Measurements from ENCODE around the gene SUMO2. TPM values are rescaled to one million over a fixed set of nuclear protein-coding genes. Genes with fewer than 3 reads are reported as not detected.

SUMO2 gene
- total RNA-seq, 2 experiments from 2014 or later: 506 to 525 TPM

DNA sequence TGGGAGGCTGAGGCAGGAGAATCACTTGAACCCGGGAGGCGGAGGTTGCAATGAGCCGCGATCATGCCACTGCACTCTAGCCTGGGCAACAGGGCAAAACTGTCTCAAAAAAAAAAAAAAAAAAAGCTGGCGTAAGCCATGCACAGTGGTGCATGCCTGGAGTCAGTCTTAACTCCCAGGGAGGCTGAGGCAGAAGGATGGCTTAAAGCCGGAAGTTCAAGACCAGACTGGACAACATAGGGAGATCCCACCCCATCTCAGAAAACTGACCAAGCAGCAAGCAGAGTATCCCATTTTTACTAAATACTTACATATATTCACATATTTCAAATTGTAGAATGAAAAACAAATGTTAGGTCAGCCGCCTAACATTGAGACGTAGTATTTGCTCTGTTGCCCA lies 55.8 kb downstream of the SUMO2 start:
- CTCF ChIA-PET: interaction anchor here (1.0 to 1.3 kb wide), 2 partner anchors 13 to 15 kb away, joined by 3 to 10 read pairs; no protein-coding TSS in a partner anchor
- peaks cover 11% of the 10 kb centered on the region for H3K36me3 Mint-ChIP-seq (ENCODE audit: low read depth)
- H3K4me3 Mint-ChIP-seq: no peak overlapping the region
- DNase-seq (no peak), ATAC-seq (no peak)
- intact Hi-C loops (cut with micrococcal nuclease): no loop called here
- no peaks in the 10 kb centered on the region for H3K9me3 Mint-ChIP-seq
- peaks cover 30% of the 10 kb centered on the region for H3K4me1 Mint-ChIP-seq (ENCODE audit: low read depth)
- TF ChIP-seq, protein P1, sequence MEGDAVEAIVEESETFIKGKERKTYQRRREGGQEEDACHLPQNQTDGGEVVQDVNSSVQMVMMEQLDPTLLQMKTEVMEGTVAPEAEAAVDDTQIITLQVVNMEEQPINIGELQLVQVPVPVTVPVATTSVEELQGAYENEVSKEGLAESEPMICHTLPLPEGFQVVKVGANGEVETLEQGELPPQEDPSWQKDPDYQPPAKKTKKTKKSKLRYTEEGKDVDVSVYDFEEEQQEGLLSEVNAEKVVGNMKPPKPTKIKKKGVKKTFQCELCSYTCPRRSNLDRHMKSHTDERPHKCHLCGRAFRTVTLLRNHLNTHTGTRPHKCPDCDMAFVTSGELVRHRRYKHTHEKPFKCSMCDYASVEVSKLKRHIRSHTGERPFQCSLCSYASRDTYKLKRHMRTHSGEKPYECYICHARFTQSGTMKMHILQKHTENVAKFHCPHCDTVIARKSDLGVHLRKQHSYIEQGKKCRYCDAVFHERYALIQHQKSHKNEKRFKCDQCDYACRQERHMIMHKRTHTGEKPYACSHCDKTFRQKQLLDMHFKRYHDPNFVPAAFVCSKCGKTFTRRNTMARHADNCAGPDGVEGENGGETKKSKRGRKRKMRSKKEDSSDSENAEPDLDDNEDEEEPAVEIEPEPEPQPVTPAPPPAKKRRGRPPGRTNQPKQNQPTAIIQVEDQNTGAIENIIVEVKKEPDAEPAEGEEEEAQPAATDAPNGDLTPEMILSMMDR (IDR thresholded peaks at IDR 0.05): no peak
- H3K27me3 Mint-ChIP-seq: no peaks in the 10 kb centered on the region
- POLR2A ChIA-PET: no interaction called here
- no peak overlapping the region for H3K27ac Mint-ChIP-seq

DNA sequence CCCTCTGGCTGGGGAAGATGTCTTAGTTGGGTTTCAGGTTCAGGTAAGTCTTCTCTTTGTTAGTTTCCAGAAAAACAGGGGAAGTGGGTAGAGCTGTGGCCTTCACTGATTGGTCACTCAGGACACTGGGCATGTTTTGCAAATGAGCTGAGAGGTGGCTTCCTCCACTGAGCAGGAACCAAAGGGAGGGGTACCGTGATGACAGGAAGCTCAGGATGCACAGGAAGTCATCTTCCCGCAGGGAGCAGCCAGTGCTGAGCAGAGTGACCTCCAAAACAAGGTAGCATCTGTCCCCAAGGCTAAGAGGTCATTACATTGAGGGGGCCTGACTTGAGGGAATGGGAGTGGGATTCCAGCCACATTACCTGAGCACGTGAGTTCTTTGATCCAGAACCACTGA lies 56.8 kb downstream of the SUMO2 start:
- TF ChIP-seq, protein P1 (IDR thresholded peaks at IDR 0.05): no peak
- peaks cover 32% of the 10 kb centered on the region for H3K4me1 Mint-ChIP-seq (ENCODE audit: low read depth)
- CTCF ChIA-PET: interaction anchor here (0.6 to 5.9 kb wide), 4 partner anchors 11 to 115 kb away, joined by 3 to 56 read pairs (median 4); no protein-coding TSS in a partner anchor
- DNase-seq (no peak), ATAC-seq (no peak)
- intact Hi-C loops (cut with micrococcal nuclease): no loop called here
- no peaks in the 10 kb centered on the region for H3K9me3 Mint-ChIP-seq
- H3K27ac Mint-ChIP-seq: peak overlapping the region; percentile 21
- H3K36me3 Mint-ChIP-seq (ENCODE audit: low read depth): peaks cover 12% of the 10 kb centered on the region
- no peaks in the 10 kb centered on the region for H3K27me3 Mint-ChIP-seq
- POLR2A ChIA-PET: interaction anchor here (0.6 to 4.1 kb wide), 4 partner anchors 11 to 97 kb away, joined by 3 to 23 read pairs (median 3); partner anchors contain the start of gene JPT1
- no peak overlapping the region for H3K4me3 Mint-ChIP-seq

DNA sequence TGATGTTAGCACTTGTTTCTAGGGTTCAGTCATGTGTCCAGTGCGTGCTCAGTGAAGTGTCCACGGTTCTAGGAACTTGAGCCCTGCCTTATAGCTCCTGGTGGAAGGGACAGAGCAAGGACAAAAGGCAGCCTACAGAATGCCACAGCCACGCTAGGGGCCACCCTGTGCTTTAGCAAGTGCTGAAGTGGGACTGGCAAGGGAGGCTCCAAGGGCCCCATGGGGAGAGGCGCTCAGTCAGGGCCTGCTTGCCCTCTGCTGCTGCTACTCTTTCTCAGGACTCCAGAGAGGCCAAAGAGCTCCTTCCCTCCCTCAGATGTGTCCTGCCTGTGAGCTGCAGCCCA lies 58.0 kb downstream of the SUMO2 start:
- H3K9me3 Mint-ChIP-seq: no peaks in the 10 kb centered on the region
- H3K4me1 Mint-ChIP-seq (ENCODE audit: low read depth): peaks cover 28% of the 10 kb centered on the region
- ChIA-PET CTCF (interaction anchor here (1.1 to 5.9 kb wide), 5 partner anchors 10 to 163 kb away, joined by 3 to 56 read pairs (median 4); no protein-coding TSS in a partner anchor), POLR2A (interaction anchor here (0.6 to 4.1 kb wide), 5 partner anchors 10 to 72 kb away, joined by 3 to 23 read pairs (median 3); partner anchors contain the start of genes ARMC7 and JPT1)
- intact Hi-C loops (cut with micrococcal nuclease): no loop called here
- H3K27me3 Mint-ChIP-seq: no peaks in the 10 kb centered on the region
- ATAC-seq (no peak), DNase-seq (no peak)
- H3K27ac Mint-ChIP-seq: peak overlapping the region; percentile 73
- H3K36me3 Mint-ChIP-seq (ENCODE audit: low read depth): peaks cover 7% of the 10 kb centered on the region
- TF ChIP-seq, protein P1 (IDR thresholded peaks at IDR 0.05): no peak
- H3K4me3 Mint-ChIP-seq: no peak overlapping the region

DNA sequence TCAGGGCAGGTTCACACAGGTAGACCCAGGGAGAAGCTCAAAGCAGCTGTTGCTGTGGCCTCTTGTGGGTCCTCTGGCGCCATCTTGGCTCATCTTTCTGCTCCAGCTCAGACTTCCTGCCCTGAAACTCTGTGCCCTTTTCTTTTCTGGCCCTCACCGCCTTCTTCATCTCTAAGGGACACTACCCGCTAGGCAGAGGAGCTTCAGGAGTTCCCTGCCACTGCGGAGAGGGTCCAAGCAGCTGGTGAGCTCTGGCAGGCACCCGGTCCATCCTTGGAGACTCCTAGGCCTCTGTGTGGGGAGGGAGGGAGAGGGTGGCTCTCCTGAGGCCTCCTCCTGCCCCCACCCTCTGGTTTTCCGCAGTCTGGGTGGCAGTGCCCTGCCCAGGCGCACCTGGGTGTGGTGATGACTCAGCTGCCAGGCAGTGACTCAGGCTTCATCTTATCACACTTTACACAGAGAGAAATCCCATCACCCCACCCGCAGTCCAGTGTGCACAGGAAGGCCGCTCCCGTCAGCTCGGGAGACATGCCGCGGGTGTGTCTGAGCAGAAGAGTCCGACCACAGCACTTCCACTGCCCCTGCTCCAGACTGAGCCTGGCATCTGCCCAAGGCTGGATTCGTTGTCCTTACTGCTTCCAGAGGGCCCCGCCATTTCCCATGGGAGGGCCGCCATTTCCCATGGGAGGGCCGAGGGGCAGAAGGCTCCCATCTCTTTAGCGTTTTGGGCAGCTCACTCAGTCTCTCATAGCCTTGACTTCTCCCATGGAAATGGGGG lies 58.5 kb downstream of the SUMO2 start:
- DNase-seq (peak; percentile 71), ATAC-seq (peak; percentile 86)
- CTCF ChIA-PET: interaction anchor here (0.8 to 5.9 kb wide), 8 partner anchors 8 to 162 kb away, joined by 3 to 56 read pairs (median 4); no protein-coding TSS in a partner anchor
- peaks cover 25% of the 10 kb centered on the region for H3K4me1 Mint-ChIP-seq (ENCODE audit: low read depth)
- H3K4me3 Mint-ChIP-seq: no peak overlapping the region
- H3K27me3 Mint-ChIP-seq: no peaks in the 10 kb centered on the region
- POLR2A ChIA-PET: interaction anchor here (0.6 to 4.1 kb wide), 6 partner anchors 10 to 169 kb away, joined by 3 to 23 read pairs (median 3); partner anchors contain the start of genes ARMC7 and JPT1
- H3K9me3 Mint-ChIP-seq: no peaks in the 10 kb centered on the region
- TF ChIP-seq, protein P1 (IDR thresholded peaks at IDR 0.05): no peak
- peak overlapping the region; percentile 73 for H3K27ac Mint-ChIP-seq
- intact Hi-C loops (cut with micrococcal nuclease): no loop called here
- peaks cover 4% of the 10 kb centered on the region for H3K36me3 Mint-ChIP-seq (ENCODE audit: low read depth)

DNA sequence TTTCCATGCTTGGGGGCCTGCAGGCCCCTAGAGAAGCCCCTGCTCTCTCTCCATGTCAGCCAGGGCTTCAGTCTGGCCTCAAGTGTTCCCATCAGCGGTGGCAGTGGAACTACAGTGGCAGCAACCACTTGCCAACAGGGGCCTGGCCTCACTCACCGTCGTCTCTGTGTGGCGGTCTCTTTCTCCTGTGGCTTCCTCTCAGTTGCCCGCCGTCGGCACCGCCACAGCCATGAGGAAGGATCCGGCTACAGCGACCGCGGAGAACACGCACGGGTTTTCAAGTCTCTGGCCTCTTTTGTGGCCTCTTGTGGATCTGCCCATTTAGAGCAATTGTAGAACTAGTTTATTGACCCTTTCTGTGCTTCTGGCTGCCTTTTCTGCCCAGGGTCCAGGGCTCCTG lies 64.5 kb downstream of the SUMO2 start:
- TF ChIP-seq, protein P1 (IDR thresholded peaks at IDR 0.05): no peak
- no peaks in the 10 kb centered on the region for H3K27me3 Mint-ChIP-seq
- H3K9me3 Mint-ChIP-seq: no peaks in the 10 kb centered on the region
- H3K36me3 Mint-ChIP-seq (ENCODE audit: low read depth): peaks cover 11% of the 10 kb centered on the region
- intact Hi-C loops (cut with micrococcal nuclease): loop anchor here (10.0 kb wide), 1 partner anchor 56 kb away; no protein-coding TSS in a partner anchor
- POLR2A ChIA-PET: interaction anchor here (0.9 kb wide), 1 partner anchor 14 kb away, joined by 3 read pairs; no protein-coding TSS in a partner anchor
- ATAC-seq (no peak), DNase-seq (no peak)
- no peak overlapping the region for H3K4me3 Mint-ChIP-seq
- H3K27ac Mint-ChIP-seq: no peak overlapping the region
- CTCF ChIA-PET: interaction anchor here (1.1 to 9.5 kb wide), 5 partner anchors 12 to 85 kb away, joined by 3 to 221 read pairs (median 90); partner anchors contain the start of genes NT5C and NUP85
- peaks cover 18% of the 10 kb centered on the region for H3K4me1 Mint-ChIP-seq (ENCODE audit: low read depth)
